Renal cortex interstitium (tissue), 11 donors: Measurements from ENCODE around the gene PPM1M. TPM values are rescaled to one million over a fixed set of nuclear protein-coding genes. Genes with fewer than 3 reads are reported as not detected.
"Not testable (repeated sequence)": the region's sequence is repeated elsewhere in the genome, so short reads cannot be mapped to it uniquely, and the experiment has no call there.

Source experiments
- DNase-seq, 11 donors: peaks; one replicate each; pipeline ENCODE4 v3.0.0-alpha.2; 2013; ENCODE audit warnings: low read depth in 9 of 11, low spot score in 4 of 11; ENCODE audit errors: extremely low read depth in 1 of 11
- polyA plus RNA-seq, 3 donors: library from polyadenylated mRNA; unstranded; fragments of 120-200 nt; gene quantifications; one replicate each; pipeline ENCODE4 v1.2.1, GENCODE V29; 2013; ENCODE audit not compliant: insufficient read length in 3 of 3

Gene PPM1M
- polyA plus RNA-seq, 3 donors = 17.9 to 20.4 (median 18.2) TPM

- DNase-seq = no peak
These were observed 12.4 kb downstream of the PPM1M start for GRCh38 chr3:52257911-52258310.

- DNase-seq = no peak
These were observed 13.5 kb downstream of the PPM1M start for GRCh38 chr3:52259035-52259434.

- no peak for DNase-seq
These were observed 13.9 kb downstream of the PPM1M start for GRCh38 chr3:52259448-52259847.

- no peak for DNase-seq
These were observed 16.9 kb downstream of the PPM1M start for GRCh38 chr3:52262447-52262846.

GRCh38 chr3:52265387-52265786, 19.8 kb downstream of the PPM1M start:
- no peak for DNase-seq

GRCh38 chr3:52268036-52268435, 22.5 kb downstream of the PPM1M start:
- no peak for DNase-seq

- DNase-seq = no peak
These were observed 24.2 kb downstream of the PPM1M start for GRCh38 chr3:52269776-52270175.

- no peak for DNase-seq
These were observed 24.7 kb downstream of the PPM1M start for GRCh38 chr3:52270252-52270754.

GRCh38 chr3:52272172-52272571, 26.6 kb downstream of the PPM1M start:
- DNase-seq = not testable (repeated sequence)

GRCh38 chr3:52272831-52273230, 27.3 kb downstream of the PPM1M start:
- DNase-seq = no peak

GRCh38 chr3:52274781-52275180, 29.2 kb downstream of the PPM1M start:
- not testable (repeated sequence) for DNase-seq

GRCh38 chr3:52277071-52277964, 31.8 kb downstream of the PPM1M start:
- DNase-seq = peak in 2 of 11 donors; percentile 67 to 73

GRCh38 chr3:52277972-52278509, 32.5 kb downstream of the PPM1M start:
- DNase-seq = no peak

GRCh38 chr3:52278510-52279069, 33.0 kb downstream of the PPM1M start, which contains the start of gene WDR82:
Gene WDR82 (minus strand): TSS chr3:52278649. CDS start chr3:52278361, 288 bp downstream.
- DNase-seq = peak in 10 of 11 donors; percentile 87 to 96 (median 90)

- DNase-seq = no peak
These were observed 34.0 kb downstream of the PPM1M start for GRCh38 chr3:52279596-52279995.

GRCh38 chr3:52280050-52280461, 34.5 kb downstream of the PPM1M start:
- no peak for DNase-seq

GRCh38 chr3:52281981-52282801, 36.6 kb downstream of the PPM1M start:
- DNase-seq = no peak

GRCh38 chr3:52283306-52283705, 37.7 kb downstream of the PPM1M start:
- no peak for DNase-seq

- DNase-seq = not testable (repeated sequence)
These were observed 38.5 kb downstream of the PPM1M start for GRCh38 chr3:52284051-52284450.
